BLaER1 treated with 17β-estradiol and CSF1 and Interleukin-3, amounts not matched to agents 10 nM and 100 nM (cell line): ENCODE measurements around the gene MRPS25.

Experiments
- H3K27ac ChIP-seq, 11 experiments: shearing (Covaris generic); formaldehyde crosslinking; 2 replicates each; pipeline ENCODE4 v1.8.1; 2022
- H3K27me3 ChIP-seq, 11 experiments: shearing (Covaris generic); formaldehyde crosslinking; 2 replicates each; pipeline ENCODE4 v1.8.1; 2022
- H3K36me3 ChIP-seq, 11 experiments: shearing (Covaris generic); formaldehyde crosslinking; 2 replicates each; pipeline ENCODE4 v1.8.1; 2022
- H3K4me1 ChIP-seq, 10 experiments: shearing (Covaris generic); formaldehyde crosslinking; 2 replicates each; pipeline ENCODE4 v1.8.1; 2022
- H3K4me2 ChIP-seq, 11 experiments: shearing (Covaris generic); formaldehyde crosslinking; 2 replicates each; pipeline ENCODE4 v1.8.1; 2022
- H3K4me3 ChIP-seq, 10 experiments: shearing (Covaris generic); formaldehyde crosslinking; 2 replicates each; pipeline ENCODE4 v1.8.1; 2022
- H3K9ac ChIP-seq, 11 experiments: shearing (Covaris generic); formaldehyde crosslinking; 2 replicates each; pipeline ENCODE4 v1.8.1; 2022
- H3K9me3 ChIP-seq, 11 experiments: shearing (Covaris generic); formaldehyde crosslinking; replicated peaks in 1 of 11; 2 replicates each; pipeline ENCODE4 v1.8.1; 2022
- H4K20me1 ChIP-seq, 11 experiments: shearing (Covaris generic); formaldehyde crosslinking; 2 replicates each; pipeline ENCODE4 v1.8.1; 2022
- Cebpa-rat ChIP-seq, 11 experiments: shearing (Covaris generic); IDR thresholded peaks; 2 replicates each; pipeline ENCODE4 v1.8.1; 2022

MRPS25 gene

GRCh38 chr3:15089201-15089600 is 24.1 kb upstream of the MRPS25 start:
- no peak overlapping the region for H3K9ac ChIP-seq
- H3K9me3 ChIP-seq, result no peaks in the 10 kb centered on the region
- peaks cover 0 to 5% (median 0%) of the 10 kb centered on the region in 10 experiments; a peak in 4 of 20 replicates for H3K4me1 ChIP-seq
- no peak overlapping the region for H3K4me3 ChIP-seq
- no peak overlapping the region for H3K4me2 ChIP-seq
- H4K20me1 ChIP-seq, result peaks cover 0 to 5% (median 0%) of the 10 kb centered on the region in 11 experiments; a peak in 1 of 22 replicates
- H3K36me3 ChIP-seq, result peaks cover 78 to 100% (median 95%) of the 10 kb centered on the region in 11 experiments
- H3K27ac ChIP-seq, result no peak overlapping the region
- no peak for TF ChIP-seq Cebpa-rat (IDR thresholded peaks at IDR 0.05)
- H3K27me3 ChIP-seq, result no peaks in the 10 kb centered on the region

- Histone ChIP-seq H3K4me1 (peaks cover 0 to 30% (median 0%) of the 10 kb centered on the region in 10 experiments; a peak in 9 of 20 replicates), H3K9ac (no peak overlapping the region), H3K27me3 (no peaks in the 10 kb centered on the region), H3K9me3 (no peaks in the 10 kb centered on the region), H4K20me1 (peaks cover 0 to 5% (median 0%) of the 10 kb centered on the region in 11 experiments; a peak in 3 of 22 replicates), H3K36me3 (peaks cover 87 to 100% (median 96%) of the 10 kb centered on the region in 11 experiments), H3K4me3 (no peak overlapping the region), H3K27ac (no peak overlapping the region), H3K4me2 (no peak overlapping the region)
- TF ChIP-seq Cebpa-rat (IDR thresholded peaks at IDR 0.05), result no peak
These were observed 21.6 kb upstream of the MRPS25 start for GRCh38 chr3:15086699-15087098.

- no peak overlapping the region for H3K27ac ChIP-seq
- peaks cover 87 to 100% (median 96%) of the 10 kb centered on the region in 11 experiments for H3K36me3 ChIP-seq
These were observed 21.1 kb upstream of the MRPS25 start for GRCh38 chr3:15086263-15086662.

GRCh38 chr3:15083252-15083651 is 18.1 kb upstream of the MRPS25 start:
- Histone ChIP-seq H3K27ac (peak overlapping the region in 3 of 11 experiments; percentile 73 to 76 (median 73); a peak in 5 of 22 replicates), H3K9ac (0 out of 22 replicates have a peak overlapping the region, but pooled peaks of 1 of the 11 experiments have one; percentile 0), H3K27me3 (no peaks in the 10 kb centered on the region), H3K4me2 (peak overlapping the region in 3 of 11 experiments; percentile 62 to 90 (median 85); a peak in 6 of 22 replicates), H3K36me3 (peaks cover 90 to 99% (median 96%) of the 10 kb centered on the region in 11 experiments), H3K4me3 (no peak overlapping the region), H3K4me1 (peaks cover 0 to 39% (median 0%) of the 10 kb centered on the region in 10 experiments; a peak in 9 of 20 replicates), H4K20me1 (no peaks in the 10 kb centered on the region; a peak in 2 of 22 replicates), H3K9me3 (no peaks in the 10 kb centered on the region)
- TF ChIP-seq Cebpa-rat (IDR thresholded peaks at IDR 0.05), result no peak

More at GRCh38 chr3:15086263-15086662, 21.1 kb upstream of the MRPS25 start:
- H3K9me3 ChIP-seq, result no peaks in the 10 kb centered on the region
- peaks cover 0 to under 1% (median 0%) of the 10 kb centered on the region in 11 experiments; a peak in 2 of 22 replicates for H4K20me1 ChIP-seq
- no peak for TF ChIP-seq Cebpa-rat (IDR thresholded peaks at IDR 0.05)
- H3K4me1 ChIP-seq, result peaks cover 0 to 34% (median 0%) of the 10 kb centered on the region in 10 experiments; a peak in 9 of 20 replicates
- no peak overlapping the region for H3K4me2 ChIP-seq
- no peak overlapping the region for H3K9ac ChIP-seq
- H3K4me3 ChIP-seq, result no peak overlapping the region
- no peaks in the 10 kb centered on the region for H3K27me3 ChIP-seq

GRCh38 chr3:15081960-15082664 is 17.0 kb upstream of the MRPS25 start:
- Histone ChIP-seq H3K4me2 (peak overlapping the region in 4 of 11 experiments; percentile 27 to 90 (median 74); a peak in 9 of 22 replicates), H3K27ac (peak overlapping the region in 4 of 11 experiments; percentile 55 to 76 (median 73); a peak in 8 of 22 replicates), H3K27me3 (no peaks in the 10 kb centered on the region), H3K9ac (peak overlapping the region in 3 of 11 experiments; percentile 0 to 41 (median 26); a peak in 2 of 22 replicates), H3K36me3 (peaks cover 93 to 99% (median 97%) of the 10 kb centered on the region in 11 experiments), H3K4me3 (no peak overlapping the region), H4K20me1 (no peaks in the 10 kb centered on the region; a peak in 2 of 22 replicates), H3K4me1 (peaks cover 0 to 44% (median 0%) of the 10 kb centered on the region in 10 experiments; a peak in 9 of 20 replicates), H3K9me3 (no peaks in the 10 kb centered on the region)
- TF ChIP-seq Cebpa-rat (IDR thresholded peaks at IDR 0.05), result 0 out of 22 replicates have a peak, but pooled peaks of 3 of the 11 experiments have one; percentile 21 to 39 (median 29)

GRCh38 chr3:15079091-15079490 is 14.0 kb upstream of the MRPS25 start:
- Histone ChIP-seq H3K4me3 (no peak overlapping the region), H3K4me1 (peaks cover 9 to 64% (median 18%) of the 10 kb centered on the region in 10 experiments; a peak in 19 of 20 replicates), H3K36me3 (peaks cover 92 to 99% (median 95%) of the 10 kb centered on the region in 11 experiments), H3K9me3 (no peaks in the 10 kb centered on the region), H3K4me2 (no peak overlapping the region), H4K20me1 (peaks cover 0 to 12% (median 0%) of the 10 kb centered on the region in 11 experiments; a peak in 2 of 22 replicates), H3K27me3 (no peaks in the 10 kb centered on the region), H3K27ac (no peak overlapping the region), H3K9ac (no peak overlapping the region)
- no peak for TF ChIP-seq Cebpa-rat (IDR thresholded peaks at IDR 0.05)

- no peak for TF ChIP-seq Cebpa-rat (IDR thresholded peaks at IDR 0.05)
- H3K9ac ChIP-seq, result no peak overlapping the region
- no peaks in the 10 kb centered on the region for H3K27me3 ChIP-seq
- H3K36me3 ChIP-seq, result peaks cover 71 to 97% (median 91%) of the 10 kb centered on the region in 11 experiments
- H3K4me1 ChIP-seq, result peaks cover 9 to 31% (median 16%) of the 10 kb centered on the region in 10 experiments; a peak in 19 of 20 replicates
- H3K4me3 ChIP-seq, result no peak overlapping the region
- H4K20me1 ChIP-seq, result peaks cover 0 to 17% (median 0%) of the 10 kb centered on the region in 11 experiments; a peak in 2 of 22 replicates
- no peaks in the 10 kb centered on the region for H3K9me3 ChIP-seq
- no peak overlapping the region for H3K27ac ChIP-seq
- H3K4me2 ChIP-seq, result no peak overlapping the region
These were observed 9.4 kb upstream of the MRPS25 start for GRCh38 chr3:15074500-15074899.

GRCh38 chr3:15071699-15072098 is 6.6 kb upstream of the MRPS25 start:
- Histone ChIP-seq H3K4me1 (peaks cover 9 to 22% (median 16%) of the 10 kb centered on the region in 10 experiments; a peak in 19 of 20 replicates), H4K20me1 (peaks cover 0 to 17% (median 0%) of the 10 kb centered on the region in 11 experiments; a peak in 2 of 22 replicates), H3K9ac (no peak overlapping the region), H3K27ac (no peak overlapping the region), H3K4me2 (no peak overlapping the region), H3K27me3 (no peaks in the 10 kb centered on the region), H3K9me3 (no peaks in the 10 kb centered on the region), H3K4me3 (no peak overlapping the region), H3K36me3 (peaks cover 48 to 79% (median 65%) of the 10 kb centered on the region in 11 experiments)
- TF ChIP-seq Cebpa-rat (IDR thresholded peaks at IDR 0.05), result no peak

- Histone ChIP-seq H3K4me3 (no peak overlapping the region), H3K4me1 (peaks cover 4 to 9% (median 6%) of the 10 kb centered on the region in 10 experiments; a peak in 14 of 20 replicates), H3K27me3 (no peaks in the 10 kb centered on the region), H4K20me1 (peaks cover 0 to 9% (median 0%) of the 10 kb centered on the region in 11 experiments; a peak in 3 of 22 replicates), H3K36me3 (peaks cover 30 to 58% (median 45%) of the 10 kb centered on the region in 11 experiments), H3K9ac (no peak overlapping the region), H3K4me2 (no peak overlapping the region), H3K9me3 (no peaks in the 10 kb centered on the region), H3K27ac (no peak overlapping the region)
- no peak for TF ChIP-seq Cebpa-rat (IDR thresholded peaks at IDR 0.05)
These were observed 4.3 kb upstream of the MRPS25 start for GRCh38 chr3:15069441-15069840.
